ENCODE data around the gene GGA3. TPM values are rescaled to one million over a fixed set of nuclear protein-coding genes. Genes with fewer than 3 reads are reported as not detected.

The GGA3 gene
- total and polyA plus RNA-seq, 4 donors = 4.6 to 17.3 (median 9.2) TPM

DNA sequence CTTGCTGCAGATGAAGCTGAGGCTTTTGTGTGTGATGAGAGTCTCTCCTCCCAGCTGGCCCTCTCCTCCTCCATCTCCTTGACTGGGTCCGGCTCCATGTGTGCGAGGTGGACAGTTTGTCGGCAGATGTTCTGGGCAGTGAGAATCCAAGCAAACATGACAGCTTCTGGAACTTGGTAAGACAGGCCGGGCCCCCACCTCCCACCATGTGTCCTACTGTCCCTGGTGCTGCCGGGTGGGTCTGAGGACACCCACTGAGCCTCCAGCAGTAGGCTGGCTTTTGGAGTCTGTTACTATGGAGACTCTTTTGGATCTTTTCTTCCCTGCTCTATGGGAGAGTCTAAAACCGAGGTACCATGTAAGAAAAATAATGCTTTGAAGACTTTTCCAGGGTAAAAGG lies 43.3 kb downstream of the GGA3 start:
- TF ChIP-seq FOXA2 (IDR thresholded peaks at IDR 0.05) (no peak), YY1 (IDR thresholded peaks at IDR 0.05) (no peak), HNF4G (IDR thresholded peaks at IDR 0.05) (no peak), RXRA (IDR thresholded peaks at IDR 0.05) (no peak), TAF1 (conservative IDR thresholded peaks at IDR 0.05) (no peak), SP1 (IDR thresholded peaks at IDR 0.05) (no peak), EGR1 (IDR thresholded peaks at IDR 0.05; ENCODE audit: low read depth in 2 of 2) (no peak), FOXA1 (IDR thresholded peaks at IDR 0.05) (no peak)
- TF ChIP-seq, protein P1, sequence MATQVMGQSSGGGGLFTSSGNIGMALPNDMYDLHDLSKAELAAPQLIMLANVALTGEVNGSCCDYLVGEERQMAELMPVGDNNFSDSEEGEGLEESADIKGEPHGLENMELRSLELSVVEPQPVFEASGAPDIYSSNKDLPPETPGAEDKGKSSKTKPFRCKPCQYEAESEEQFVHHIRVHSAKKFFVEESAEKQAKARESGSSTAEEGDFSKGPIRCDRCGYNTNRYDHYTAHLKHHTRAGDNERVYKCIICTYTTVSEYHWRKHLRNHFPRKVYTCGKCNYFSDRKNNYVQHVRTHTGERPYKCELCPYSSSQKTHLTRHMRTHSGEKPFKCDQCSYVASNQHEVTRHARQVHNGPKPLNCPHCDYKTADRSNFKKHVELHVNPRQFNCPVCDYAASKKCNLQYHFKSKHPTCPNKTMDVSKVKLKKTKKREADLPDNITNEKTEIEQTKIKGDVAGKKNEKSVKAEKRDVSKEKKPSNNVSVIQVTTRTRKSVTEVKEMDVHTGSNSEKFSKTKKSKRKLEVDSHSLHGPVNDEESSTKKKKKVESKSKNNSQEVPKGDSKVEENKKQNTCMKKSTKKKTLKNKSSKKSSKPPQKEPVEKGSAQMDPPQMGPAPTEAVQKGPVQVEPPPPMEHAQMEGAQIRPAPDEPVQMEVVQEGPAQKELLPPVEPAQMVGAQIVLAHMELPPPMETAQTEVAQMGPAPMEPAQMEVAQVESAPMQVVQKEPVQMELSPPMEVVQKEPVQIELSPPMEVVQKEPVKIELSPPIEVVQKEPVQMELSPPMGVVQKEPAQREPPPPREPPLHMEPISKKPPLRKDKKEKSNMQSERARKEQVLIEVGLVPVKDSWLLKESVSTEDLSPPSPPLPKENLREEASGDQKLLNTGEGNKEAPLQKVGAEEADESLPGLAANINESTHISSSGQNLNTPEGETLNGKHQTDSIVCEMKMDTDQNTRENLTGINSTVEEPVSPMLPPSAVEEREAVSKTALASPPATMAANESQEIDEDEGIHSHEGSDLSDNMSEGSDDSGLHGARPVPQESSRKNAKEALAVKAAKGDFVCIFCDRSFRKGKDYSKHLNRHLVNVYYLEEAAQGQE (IDR thresholded peaks at IDR 0.05) = no peak
- TF ChIP-seq, protein P2, sequence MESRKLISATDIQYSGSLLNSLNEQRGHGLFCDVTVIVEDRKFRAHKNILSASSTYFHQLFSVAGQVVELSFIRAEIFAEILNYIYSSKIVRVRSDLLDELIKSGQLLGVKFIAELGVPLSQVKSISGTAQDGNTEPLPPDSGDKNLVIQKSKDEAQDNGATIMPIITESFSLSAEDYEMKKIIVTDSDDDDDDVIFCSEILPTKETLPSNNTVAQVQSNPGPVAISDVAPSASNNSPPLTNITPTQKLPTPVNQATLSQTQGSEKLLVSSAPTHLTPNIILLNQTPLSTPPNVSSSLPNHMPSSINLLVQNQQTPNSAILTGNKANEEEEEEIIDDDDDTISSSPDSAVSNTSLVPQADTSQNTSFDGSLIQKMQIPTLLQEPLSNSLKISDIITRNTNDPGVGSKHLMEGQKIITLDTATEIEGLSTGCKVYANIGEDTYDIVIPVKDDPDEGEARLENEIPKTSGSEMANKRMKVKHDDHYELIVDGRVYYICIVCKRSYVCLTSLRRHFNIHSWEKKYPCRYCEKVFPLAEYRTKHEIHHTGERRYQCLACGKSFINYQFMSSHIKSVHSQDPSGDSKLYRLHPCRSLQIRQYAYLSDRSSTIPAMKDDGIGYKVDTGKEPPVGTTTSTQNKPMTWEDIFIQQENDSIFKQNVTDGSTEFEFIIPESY (IDR thresholded peaks at IDR 0.05) = no peak
- TF ChIP-seq, protein P3, sequence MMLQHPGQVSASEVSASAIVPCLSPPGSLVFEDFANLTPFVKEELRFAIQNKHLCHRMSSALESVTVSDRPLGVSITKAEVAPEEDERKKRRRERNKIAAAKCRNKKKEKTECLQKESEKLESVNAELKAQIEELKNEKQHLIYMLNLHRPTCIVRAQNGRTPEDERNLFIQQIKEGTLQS (IDR thresholded peaks at IDR 0.05) = no peak

DNA sequence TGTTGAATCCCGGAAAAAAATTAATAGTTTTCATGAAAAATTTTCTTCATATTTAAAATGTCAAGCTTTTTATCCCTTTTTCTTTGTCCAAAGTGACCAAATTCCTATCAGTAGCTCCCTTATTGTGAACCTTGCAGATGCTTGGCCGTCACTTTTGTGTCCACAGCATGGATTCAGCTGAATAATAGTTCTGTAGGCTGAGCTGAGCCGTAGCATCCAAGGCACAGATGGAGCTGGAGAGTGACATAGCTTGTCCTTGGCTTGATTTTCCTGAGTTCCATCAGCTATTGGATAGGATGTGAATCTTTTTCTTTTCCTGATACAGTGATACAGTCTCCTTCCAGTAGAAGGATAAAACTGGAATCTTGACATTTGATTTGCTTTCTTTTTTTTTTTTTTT lies 52.3 kb downstream of the GGA3 start:
- peaks cover 8 to 30% (median 19%) of the 10 kb centered on the region in 4 donors for H3K4me1 ChIP-seq (ENCODE audit: control insufficient read depth in 4 of 4, insufficient read depth in 4 of 4, low read length in 3 of 4)
- DNase-seq (ENCODE audit: low spot score) = no peak
- no peaks in the 10 kb centered on the region for H3K9me3 ChIP-seq (ENCODE audit: control insufficient read depth in 4 of 4, low read length in 3 of 4)
- 93% methylated on average over 3 of the region's 3 CpGs for WGBS
- peaks cover 14 to 33% (median 23%) of the 10 kb centered on the region in 4 donors for H3K36me3 ChIP-seq (ENCODE audit: control insufficient read depth in 4 of 4, insufficient read depth in 3 of 4, low read depth in 1 of 4, low read length in 3 of 4)
- no peaks in the 10 kb centered on the region for H3K27me3 ChIP-seq (ENCODE audit: control insufficient read depth in 4 of 4, insufficient read depth in 4 of 4, low read length in 3 of 4)
- H3K9ac ChIP-seq (ENCODE audit: low read depth in 1 of 2, low read length in 2 of 2) = no peak overlapping the region
- H3K4me3 ChIP-seq (ENCODE audit: low read depth in 1 of 3, low read length in 3 of 3) = no peak overlapping the region
- H3K27ac ChIP-seq (ENCODE audit: low read depth in 1 of 2, low read length in 2 of 2) = no peak overlapping the region
- TF ChIP-seq, protein P2 (IDR thresholded peaks at IDR 0.05) = no peak
- TF ChIP-seq GABPA (IDR thresholded peaks at IDR 0.05 in 1 of 2, conservative IDR thresholded peaks at IDR 0.05 in 1 of 2) (no peak), TAF1 (conservative IDR thresholded peaks at IDR 0.05) (no peak), SP1 (IDR thresholded peaks at IDR 0.05) (no peak), FOXA2 (IDR thresholded peaks at IDR 0.05) (no peak), YY1 (IDR thresholded peaks at IDR 0.05) (no peak), HNF4G (IDR thresholded peaks at IDR 0.05) (no peak), FOXA1 (IDR thresholded peaks at IDR 0.05) (no peak), NR2F2 (IDR thresholded peaks at IDR 0.05) (no peak), RAD21 (IDR thresholded peaks at IDR 0.05) (no peak), HNF4A (conservative IDR thresholded peaks at IDR 0.05) (no peak), RXRA (IDR thresholded peaks at IDR 0.05) (no peak), EGR1 (IDR thresholded peaks at IDR 0.05; ENCODE audit: low read depth in 2 of 2) (no peak)
- TF ChIP-seq, protein P1 (IDR thresholded peaks at IDR 0.05) = no peak
- TF ChIP-seq, protein P4, sequence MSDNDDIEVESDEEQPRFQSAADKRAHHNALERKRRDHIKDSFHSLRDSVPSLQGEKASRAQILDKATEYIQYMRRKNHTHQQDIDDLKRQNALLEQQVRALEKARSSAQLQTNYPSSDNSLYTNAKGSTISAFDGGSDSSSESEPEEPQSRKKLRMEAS (IDR thresholded peaks at IDR 0.05) = no peak
- TF ChIP-seq, protein P5, sequence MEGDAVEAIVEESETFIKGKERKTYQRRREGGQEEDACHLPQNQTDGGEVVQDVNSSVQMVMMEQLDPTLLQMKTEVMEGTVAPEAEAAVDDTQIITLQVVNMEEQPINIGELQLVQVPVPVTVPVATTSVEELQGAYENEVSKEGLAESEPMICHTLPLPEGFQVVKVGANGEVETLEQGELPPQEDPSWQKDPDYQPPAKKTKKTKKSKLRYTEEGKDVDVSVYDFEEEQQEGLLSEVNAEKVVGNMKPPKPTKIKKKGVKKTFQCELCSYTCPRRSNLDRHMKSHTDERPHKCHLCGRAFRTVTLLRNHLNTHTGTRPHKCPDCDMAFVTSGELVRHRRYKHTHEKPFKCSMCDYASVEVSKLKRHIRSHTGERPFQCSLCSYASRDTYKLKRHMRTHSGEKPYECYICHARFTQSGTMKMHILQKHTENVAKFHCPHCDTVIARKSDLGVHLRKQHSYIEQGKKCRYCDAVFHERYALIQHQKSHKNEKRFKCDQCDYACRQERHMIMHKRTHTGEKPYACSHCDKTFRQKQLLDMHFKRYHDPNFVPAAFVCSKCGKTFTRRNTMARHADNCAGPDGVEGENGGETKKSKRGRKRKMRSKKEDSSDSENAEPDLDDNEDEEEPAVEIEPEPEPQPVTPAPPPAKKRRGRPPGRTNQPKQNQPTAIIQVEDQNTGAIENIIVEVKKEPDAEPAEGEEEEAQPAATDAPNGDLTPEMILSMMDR (IDR thresholded peaks at IDR 0.05; ENCODE audit: low read depth, low read length, missing input control) = no peak
- TF ChIP-seq, protein P3 (IDR thresholded peaks at IDR 0.05) = no peak

More for the DNA sequence above, 43.3 kb downstream of the GGA3 start:
- Histone ChIP-seq H3K4me3 (ENCODE audit: low read depth in 1 of 3, low read length in 3 of 3) (no peak overlapping the region), H3K9ac (ENCODE audit: low read depth in 1 of 2, low read length in 2 of 2) (no peak overlapping the region), H3K9me3 (ENCODE audit: control insufficient read depth in 4 of 4, low read length in 3 of 4) (no peaks in the 10 kb centered on the region), H3K36me3 (ENCODE audit: control insufficient read depth in 4 of 4, insufficient read depth in 3 of 4, low read depth in 1 of 4, low read length in 3 of 4) (peaks cover 20 to 69% (median 41%) of the 10 kb centered on the region in 4 donors), H3K4me1 (ENCODE audit: control insufficient read depth in 4 of 4, insufficient read depth in 4 of 4, low read length in 3 of 4) (no peaks in the 10 kb centered on the region), H3K27ac (ENCODE audit: low read depth in 1 of 2, low read length in 2 of 2) (no peak overlapping the region), H3K27me3 (ENCODE audit: control insufficient read depth in 4 of 4, insufficient read depth in 4 of 4, low read length in 3 of 4) (no peaks in the 10 kb centered on the region)
- WGBS = 98% methylated on average over 6 of the region's 6 CpGs
- no peak for DNase-seq (ENCODE audit: low spot score)

Measured in liver (tissue), 9 donors.